Endometrium (tissue), 2 donors: ENCODE data around the gene KLHDC8B.

Experiments
- FAIRE-seq: peaks from 2 replicates; lab custom pipeline; 2012; peaks lifted over from hg19 to GRCh38; lab: Jason Lieb, UNC
- donor health status: control.
- donor health status: control.

Gene KLHDC8B

DNA sequence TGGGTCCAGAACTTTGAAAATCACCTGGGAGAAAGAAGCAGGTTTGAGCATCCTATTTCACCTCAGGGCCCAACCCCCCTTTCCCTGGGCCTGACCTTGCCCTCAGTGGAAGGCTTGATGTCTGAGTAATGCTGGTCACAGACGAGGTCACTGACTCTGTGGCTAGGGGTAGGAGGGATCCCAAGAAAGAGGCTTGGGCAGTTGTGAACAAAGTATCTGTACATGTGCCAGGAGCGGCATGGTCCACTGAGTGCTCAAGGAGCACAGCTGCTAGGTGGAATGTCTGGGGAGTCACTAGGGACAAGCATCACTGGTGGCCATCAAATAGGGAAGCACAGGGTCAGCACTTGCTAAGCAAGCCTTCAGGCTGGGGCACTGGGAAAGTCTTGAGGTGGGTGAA, 12.6 kb upstream of the KLHDC8B start:
- FAIRE-seq, result no peak

DNA sequence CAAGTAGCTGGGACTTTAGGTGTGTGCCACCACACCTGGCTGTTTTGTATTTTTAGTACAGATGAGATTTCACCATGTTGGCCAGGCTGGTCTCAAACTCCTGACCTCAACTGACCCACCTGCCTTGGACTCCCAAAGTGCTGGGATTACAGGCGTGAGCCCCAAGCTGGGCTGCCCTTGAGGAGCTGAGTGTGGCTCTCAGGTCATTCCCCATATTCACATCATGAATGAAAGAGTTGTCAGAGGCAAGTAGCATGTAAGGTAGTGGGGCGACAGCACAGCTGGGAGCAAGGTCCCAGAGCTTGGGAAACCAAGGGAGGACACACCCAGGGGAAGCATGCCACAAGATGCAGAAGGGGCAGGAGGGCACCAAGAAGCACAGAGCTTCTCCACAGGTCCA, 10.2 kb upstream of the KLHDC8B start:
- FAIRE-seq, result no peak

DNA sequence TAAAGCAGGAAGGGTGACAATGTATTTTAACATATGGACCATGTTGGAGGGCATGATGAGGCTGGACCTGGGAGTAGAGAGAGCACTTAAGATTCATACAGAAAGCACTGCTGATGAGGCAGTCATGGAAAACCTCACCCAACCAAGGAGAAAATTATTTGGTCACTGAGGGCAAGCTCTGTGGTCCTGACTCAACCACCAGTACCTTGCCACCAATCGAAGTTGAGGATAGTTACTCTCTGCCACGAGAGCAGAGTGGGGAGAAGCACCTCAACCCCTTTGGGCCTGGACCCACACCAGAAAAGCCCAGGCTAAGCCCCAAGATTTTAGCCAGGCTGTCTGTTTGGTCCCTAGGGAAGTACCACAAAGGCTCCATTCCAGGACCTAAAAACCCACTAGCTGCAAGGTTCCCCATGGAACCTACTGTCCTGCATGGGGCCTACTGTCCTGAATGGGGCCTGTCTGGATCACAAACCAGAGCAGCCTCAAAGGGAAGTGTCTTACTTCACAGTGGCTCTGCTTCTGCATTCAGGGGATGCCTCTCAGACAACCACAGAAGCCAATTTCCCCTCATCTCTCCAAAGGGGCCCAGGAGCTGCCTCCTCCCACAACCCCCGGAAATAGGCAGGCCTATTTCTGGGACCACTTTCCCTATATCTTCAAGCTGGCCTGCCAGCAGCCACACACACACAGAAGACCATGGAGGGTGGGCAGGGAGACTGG, 9.4 kb upstream of the KLHDC8B start:
- no peak for FAIRE-seq

DNA sequence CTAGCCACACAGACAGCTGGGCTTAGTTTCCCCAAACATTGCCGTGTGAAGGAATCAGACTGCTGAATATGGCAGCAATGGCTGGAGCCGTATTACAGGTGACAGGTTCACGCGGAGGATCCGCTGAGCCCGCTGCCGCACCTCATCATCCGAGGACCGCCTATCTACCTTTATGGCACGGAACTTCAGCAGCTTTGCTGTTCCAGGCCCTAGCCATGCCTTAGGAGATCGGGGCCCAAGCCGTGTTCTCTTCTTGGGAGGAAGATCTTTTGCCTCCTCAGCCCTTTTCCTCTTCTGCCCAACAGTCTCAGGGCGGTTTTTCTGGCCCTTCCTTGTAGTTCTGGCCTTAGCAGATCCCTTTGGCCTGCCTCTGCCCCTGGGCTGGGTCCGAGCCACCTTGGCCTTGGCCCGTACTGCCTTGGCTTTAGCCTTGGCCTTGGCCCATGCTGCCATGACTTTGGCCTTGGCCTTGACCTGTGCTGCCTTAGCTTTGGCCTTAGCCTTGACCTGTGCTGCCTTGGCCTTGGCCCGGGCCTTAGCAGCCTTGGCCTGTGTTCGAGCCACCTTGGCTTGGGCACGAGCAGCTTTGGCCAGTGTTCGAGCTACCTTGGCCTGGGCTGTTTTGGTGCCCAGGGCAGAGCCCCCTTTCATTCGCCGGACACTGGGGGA, 8.5 kb upstream of the KLHDC8B start:
- FAIRE-seq, result no peak

DNA sequence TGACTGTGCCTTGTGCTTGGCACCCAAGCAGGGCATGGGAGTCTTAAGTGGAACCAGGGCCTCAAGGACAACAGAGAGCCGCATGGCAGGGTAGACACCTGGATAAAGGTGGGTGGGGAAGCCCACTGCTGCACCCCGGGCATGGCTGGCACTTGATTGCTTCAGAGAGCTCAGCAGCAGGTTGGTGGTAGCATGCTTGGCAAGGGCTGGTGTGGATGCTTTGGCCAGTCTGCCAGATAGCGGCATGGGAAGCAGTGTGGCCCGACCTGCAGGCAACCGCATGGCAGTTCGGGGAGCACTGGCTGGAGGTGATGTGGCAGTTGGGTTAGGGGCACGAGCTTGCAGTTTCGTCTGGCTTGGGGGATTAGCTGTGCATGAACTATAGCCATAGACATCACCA, 7.8 kb upstream of the KLHDC8B start:
- FAIRE-seq, result no peak

DNA sequence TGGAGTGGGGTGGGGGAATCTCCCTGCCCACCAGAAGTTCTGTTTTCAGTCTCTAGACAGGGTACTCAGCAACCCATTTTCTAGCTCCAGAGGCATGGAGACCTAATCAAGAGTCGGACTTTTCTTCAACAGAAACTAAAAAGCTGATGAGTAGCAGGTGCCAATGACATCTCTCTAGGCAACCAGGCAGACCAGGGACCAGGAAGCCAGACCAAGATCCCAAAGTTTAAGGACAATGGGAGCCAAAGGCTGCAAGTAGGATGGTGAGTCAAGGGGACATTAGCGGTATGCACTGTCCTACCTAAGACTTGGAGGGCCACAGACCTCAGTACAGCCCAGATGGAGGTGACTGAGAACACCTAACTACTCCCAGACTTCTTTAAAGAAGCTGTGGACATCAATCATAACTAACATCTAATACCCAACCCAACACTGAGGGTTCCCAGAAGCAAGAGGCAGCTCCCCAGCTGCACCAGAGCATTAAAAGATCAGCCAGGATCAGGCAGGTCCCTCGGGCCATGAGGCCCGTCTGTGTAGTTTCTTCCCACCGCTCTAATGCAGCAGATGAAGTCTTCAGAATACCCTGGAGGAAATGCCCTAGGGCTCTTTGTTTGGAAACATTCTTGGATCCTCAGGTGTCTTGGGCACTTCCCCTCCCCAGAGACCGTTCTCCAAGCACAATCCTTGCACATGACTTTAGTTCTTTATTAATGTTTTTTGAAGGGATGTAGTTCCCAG, 6.2 kb upstream of the KLHDC8B start:
- no peak for FAIRE-seq

DNA sequence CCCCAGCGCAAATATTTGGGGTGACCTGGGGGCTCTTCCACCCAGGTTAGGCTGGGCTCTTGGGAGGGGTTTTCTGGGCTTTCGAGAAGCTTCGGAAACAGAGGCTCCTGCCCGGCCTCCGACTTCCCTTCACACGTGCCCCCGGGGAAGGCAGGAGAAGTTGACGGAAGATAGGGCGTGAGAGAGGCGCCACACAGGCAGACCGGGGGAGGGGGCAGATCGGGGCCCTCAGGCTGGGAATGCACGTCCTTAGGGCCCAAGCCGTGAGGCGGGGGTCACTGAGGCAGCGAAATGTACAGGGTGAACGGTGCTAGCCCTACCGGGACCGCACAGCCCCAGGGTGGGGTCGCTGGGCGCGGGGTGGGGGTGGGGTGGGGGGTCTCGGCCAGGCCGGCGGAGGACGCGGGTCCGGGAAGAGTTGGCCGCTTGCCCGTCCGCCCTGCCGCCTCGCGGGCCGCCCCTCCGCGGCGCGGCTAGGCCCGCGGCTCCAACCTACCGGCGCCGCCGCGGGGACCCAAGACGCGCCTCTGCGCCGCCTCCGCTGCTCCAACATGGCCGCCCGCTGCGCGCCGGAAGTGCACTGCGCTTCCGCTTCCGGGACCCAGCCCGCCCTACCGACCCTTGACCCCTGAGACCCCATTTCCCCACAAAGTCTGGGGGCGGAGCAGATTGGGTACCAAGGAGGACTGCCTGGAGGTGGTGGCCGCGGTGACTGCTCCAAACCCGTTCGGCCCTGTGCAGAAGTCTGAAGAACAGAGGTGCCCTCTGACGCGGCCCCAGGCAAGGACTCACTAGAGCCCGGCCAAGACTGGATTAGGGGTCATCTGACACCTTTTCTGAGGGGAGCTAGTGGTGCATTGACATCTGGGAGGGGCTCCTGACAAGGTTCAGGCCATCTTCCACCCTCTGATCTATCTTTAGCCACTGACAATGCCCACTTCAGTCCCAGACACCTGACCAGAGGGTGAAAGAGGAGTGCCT, 5.3 kb upstream of the KLHDC8B start, which contains the start of gene CCDC71:
Gene CCDC71 (minus strand): TSS at position 561 of the 981 bp plus-strand sequence. CDS start 2,123 bp downstream, outside the sequence.
- FAIRE-seq, result no peak

DNA sequence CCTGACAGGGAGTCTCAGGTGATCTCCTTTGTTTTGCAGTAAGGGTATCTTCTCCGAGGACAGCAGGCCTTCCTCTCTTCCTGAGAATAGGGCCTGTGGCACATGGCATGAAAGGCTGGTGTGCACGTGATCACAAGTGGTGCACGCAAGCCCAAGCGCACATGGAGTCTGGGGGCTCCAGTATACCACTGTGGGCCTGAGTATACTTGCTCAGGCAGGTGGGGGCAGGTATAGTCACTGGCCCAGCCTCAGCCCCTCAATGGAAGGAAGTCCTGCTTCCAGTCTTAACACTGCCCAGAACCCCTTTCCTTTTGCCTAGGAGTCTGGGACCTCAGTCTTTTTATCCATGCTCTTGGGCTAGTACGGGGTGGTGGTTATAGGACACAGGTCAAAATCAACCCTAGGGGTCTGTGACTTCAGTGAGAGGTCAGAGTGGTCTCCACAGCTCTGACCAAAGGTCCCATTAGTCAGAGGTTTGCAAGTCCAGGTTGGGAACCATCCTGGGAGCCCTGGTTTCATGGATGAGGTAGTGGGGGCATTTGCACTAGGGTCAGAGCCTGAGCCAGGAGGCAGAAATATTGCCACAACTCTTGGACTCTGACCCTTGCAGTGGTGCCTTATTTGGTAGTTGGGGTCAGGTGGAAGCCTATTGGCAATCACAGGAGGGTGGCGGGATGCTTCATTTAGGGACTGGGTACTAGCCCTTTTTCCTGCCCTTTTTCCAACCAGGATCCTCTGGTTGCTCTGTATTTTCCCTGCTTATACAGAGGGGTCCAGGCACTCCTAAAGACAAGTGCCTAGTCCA, 4.4 kb upstream of the KLHDC8B start:
- no peak for FAIRE-seq

DNA sequence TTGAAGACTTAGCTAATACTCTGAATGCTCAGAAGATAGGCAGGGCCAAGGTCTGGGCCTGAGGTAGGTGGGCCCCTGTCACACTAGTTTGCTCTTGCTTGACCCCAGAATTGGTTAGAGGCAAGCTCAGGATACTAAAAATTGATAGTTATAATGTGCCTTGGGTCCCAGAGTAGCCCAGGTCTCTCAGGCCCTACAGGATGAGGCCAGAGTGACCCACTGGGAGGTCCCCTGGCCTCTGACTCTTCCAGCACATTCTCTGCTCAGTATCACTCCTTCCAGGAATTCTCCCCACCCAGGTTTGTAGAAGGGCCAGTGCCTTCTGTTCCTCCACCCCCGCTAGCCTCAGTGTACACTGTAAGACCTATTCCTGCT, 667 bp upstream of the KLHDC8B start:
- FAIRE-seq, result no peak

DNA sequence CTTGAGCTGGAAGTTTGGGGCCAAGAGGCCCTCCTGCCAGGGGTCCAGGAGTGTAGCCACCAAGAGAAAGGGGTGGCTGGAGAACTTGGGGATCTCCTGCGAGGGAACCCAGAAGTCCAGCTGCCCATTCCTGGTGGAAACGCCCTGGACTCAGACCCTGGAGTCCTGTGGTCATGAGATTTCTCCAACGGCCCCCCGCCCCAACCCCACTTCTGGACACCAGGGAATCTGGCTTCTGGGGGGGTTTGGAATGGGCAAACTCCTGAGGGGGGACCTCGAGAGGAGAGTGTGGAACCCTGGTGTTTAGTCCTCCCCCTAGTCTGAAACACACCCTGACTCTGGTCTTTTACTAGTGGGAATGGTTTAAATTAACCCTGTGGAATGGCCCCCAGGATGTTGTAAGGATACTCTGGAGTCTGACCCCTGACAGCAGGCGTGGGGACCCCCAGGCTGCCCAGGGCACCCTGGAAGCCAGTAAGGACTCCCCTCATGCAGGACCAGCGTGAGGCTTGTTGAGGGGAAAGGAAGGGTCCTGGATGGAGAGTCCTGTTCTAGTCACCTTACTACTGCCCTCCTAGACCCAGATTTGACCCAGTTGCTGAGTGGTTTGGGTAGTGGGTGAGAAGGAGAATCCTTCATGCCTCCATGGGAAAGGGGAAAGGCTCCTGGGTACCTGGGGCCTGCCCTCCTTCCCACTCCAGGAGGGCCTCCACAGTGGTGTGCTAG, 540 bp downstream of the KLHDC8B start:
- no peak for FAIRE-seq

DNA sequence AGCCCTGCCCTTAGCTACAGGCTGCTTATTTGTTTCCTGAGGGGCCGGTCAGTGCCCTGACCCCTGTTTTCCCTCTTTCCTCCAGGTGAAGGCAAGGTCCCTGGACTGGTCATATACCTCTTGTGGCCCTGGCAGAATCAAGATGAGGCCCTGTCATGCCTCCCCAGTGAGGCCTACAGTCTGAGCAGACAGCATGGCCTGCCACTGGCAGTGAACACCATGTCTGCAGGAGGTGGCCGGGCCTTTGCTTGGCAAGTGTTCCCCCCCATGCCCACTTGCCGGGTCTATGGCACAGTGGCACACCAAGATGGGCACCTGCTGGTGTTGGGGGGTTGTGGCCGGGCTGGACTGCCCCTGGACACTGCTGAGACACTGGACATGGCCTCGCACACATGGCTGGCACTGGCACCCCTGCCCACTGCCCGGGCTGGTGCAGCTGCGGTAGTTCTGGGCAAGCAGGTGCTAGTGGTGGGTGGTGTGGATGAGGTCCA, 1.2 kb downstream of the KLHDC8B start:
- FAIRE-seq, result no peak

DNA sequence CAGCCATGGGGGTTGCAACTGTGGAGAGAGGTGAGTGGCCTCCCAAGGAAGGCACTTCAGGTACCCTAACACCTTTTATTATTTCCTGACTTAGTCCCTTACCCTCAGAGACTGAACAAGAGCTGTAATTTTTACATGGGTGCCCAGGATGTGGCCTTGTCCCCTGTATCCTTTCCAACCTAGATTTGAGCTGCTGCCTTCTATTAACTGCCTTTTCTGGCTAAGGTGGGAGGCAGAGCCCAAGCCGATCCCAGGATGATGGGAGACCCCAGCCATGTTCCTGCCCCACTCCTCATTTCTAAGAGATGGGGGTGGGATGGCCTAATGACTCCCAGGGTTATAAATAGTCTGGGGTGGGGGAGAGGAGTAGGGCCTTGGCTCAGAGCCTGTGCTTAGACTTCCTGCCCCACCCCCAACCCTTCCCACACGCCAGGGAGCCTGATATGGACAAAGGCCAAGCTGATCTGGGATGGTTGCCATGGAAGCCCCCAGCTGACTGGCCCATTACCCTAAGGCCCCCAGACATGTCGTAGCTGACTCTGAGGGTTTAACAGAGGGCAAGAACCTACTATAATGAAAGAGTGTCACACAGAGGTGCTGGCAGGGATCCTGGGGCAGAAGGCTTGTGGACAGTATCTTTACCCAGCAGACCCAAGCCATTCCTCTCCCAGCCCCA, 1.9 kb downstream of the KLHDC8B start:
- FAIRE-seq, result no peak

DNA sequence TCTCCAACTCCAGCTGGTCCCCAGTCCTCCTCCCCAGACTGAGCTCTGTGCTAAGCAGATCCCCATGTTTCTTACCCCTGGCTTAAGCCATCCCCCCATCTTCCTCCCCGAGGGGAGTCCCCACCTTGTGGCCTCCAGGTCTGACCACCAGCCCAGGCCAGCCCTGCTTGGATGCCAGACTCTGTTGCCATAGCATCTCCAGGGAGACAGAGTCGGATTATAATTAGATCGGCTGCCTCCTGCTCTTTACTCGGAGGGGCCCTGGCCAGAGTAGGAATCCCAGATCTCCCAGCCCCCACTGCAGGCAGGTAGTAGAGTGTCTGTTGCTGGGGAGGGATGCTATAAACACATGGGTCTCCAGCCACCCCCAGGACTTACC, 2.4 kb downstream of the KLHDC8B start:
- FAIRE-seq, result no peak

DNA sequence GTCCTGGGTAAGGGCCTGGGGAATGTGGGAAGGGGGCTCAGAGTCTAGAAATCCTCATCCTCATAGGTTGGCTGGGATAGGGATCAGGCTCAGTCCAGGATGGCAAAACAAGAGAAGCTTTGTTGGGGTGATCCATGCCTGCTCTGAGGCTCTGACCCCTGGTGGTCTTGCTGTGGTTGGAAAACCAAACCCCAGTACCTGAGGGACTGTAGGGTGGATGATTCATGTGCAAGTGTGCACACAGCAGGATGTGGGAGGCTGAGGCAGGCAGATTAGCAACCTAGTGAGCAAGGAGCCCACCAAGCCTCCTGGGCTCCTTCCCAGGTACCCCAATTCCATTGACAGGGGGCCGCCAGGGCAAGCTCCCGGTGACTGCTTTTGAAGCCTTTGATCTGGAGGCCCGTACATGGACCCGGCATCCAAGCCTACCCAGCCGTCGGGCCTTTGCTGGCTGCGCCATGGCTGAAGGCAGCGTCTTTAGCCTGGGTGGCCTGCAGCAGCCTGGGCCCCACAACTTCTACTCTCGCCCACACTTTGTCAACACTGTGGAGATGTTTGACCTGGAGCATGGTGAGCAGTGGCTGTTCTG, 3.1 kb downstream of the KLHDC8B start:
- FAIRE-seq, result no peak

DNA sequence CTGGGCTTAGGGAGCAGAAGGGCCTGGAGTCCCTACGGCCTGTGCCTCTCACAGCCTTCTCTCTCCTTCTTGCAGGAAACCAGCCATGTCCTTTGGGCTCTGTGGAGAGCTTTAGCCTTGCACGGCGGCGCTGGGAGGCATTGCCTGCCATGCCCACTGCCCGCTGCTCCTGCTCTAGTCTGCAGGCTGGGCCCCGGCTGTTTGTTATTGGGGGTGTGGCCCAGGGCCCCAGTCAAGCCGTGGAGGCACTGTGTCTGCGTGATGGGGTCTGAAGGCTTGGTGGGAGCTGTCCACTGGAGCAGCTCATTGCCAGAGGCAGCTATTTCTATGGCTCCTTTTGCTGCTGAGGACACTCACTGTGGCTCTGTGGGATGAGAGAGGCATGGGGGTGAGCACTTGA, 4.1 kb downstream of the KLHDC8B start:
- FAIRE-seq, result no peak

DNA sequence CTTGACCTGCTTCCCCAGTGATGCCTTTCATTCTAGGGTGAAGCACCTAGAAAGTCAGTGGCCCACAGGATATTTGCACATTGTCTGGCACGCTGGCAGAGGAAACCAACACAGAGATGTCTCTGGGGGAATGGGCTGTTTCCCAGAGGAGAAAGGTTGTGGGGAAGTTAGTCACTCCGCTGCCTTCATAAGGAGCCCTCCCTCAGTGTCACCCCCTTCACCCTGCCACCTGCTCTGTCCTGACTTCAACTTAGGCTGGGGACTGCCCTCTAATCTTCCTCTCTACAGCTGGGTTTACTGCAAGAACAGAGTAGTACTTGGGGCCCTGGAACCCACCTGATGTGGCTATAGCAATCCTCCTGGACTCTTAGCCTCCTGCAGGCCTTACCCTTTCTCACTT, 5.7 kb downstream of the KLHDC8B start:
- no peak for FAIRE-seq

DNA sequence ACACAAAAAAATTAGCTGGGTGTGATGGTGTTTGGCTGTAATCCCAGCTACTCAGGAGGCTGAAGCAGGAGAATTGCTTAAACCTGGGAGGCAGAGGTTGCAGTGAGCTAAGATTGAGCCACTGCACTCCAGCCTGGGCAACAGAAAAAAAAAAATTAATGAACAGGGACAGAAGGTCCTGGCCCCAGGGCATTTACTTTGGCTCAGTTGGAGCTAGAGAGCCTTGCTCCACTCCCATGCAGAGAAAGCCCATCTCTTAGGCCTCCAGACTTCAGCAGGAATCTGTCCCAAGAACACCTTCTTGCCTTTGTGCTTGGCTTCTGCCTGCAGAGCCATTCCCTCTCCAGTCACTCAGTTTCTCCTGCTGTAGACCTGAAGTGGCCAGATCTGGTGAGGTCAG, 8.7 kb downstream of the KLHDC8B start:
- no peak for FAIRE-seq

DNA sequence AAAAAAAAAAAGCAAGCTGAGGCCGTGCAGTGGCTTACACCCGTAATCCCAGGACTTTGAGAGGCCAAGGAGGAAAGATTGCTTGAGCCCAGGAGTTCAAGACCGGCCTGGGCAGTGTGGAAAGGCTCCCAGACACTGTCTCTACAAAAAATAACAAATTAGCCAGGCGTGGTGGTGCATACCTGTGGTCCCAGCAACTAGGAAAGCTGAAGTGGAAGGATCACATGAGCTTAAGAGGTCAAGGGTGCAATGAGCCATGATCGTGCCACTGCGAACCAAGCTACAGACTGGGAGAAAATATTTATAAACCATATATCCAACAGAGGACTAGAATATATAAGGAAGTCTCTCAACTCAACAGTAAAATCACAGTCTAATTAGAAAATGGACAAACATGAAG, 10.0 kb downstream of the KLHDC8B start:
- no peak for FAIRE-seq

DNA sequence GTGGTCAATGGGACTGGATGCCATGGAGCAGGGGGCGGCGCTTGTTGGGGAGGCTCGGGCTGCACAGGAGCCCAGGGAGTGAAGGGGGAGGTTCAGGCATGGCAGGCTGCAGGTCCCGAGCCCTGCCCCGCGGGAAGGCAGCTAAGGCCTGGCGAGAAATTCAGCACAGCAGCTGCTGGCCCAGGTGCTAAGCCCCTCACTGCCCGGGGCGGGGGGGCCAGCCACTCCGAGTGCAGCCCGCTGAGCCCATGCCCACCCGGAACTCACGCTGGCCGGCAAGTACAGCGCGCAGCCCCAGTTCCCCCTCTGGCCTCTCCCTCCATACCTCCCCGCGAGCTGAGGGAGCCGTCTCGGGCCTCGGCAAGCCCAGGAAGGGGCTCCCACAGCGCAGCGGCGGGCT, 11.3 kb downstream of the KLHDC8B start:
- FAIRE-seq, result no peak
